Tibial nerve (tissue), 4 donors: ENCODE data around the gene LZTR1.

ENCODE experiments used
- CTCF ChIP-seq, 5 experiments: fragments of 200-600 bp in 3 of 5; fragments of 450-650 bp in 2 of 5; sonication (generic) in 3 of 5; IDR thresholded peaks; one replicate each; pipeline ENCODE4 v1.5.1; 2016 to 2019; ENCODE audit warnings: antibody characterized with exemption in 5 of 5, mild to moderate bottlenecking in 3 of 5, moderate library complexity in 2 of 5
- EP300 ChIP-seq, 2 donors: sonication (generic); formaldehyde crosslinking; IDR thresholded peaks; one replicate each; pipeline ENCODE4 v1.6.1; 2017; ENCODE audit warnings: antibody characterized with exemption in 2 of 2, mild to moderate bottlenecking in 1 of 2
- POLR2A ChIP-seq, 2 donors: fragments of 450-650 bp; IDR thresholded peaks; one replicate each; pipeline ENCODE4 v1.6.1; 2017; ENCODE audit warnings: antibody characterized with exemption in 2 of 2, mild to moderate bottlenecking in 2 of 2, moderate library complexity in 2 of 2

GRCh38 chr22:21025266-21025665 is 43.2 kb downstream of the LZTR1 start:
- TF ChIP-seq CTCF (IDR thresholded peaks at IDR 0.05) (no peak), POLR2A (IDR thresholded peaks at IDR 0.05) (no peak), EP300 (IDR thresholded peaks at IDR 0.05) (no peak)
